Choroid plexus epithelial cell (primary cell): ENCODE measurements around the gene PRR23E.

Source experiments
- DNase-seq: peaks from one replicate; pipeline ENCODE4 v3.0.0-alpha.2; 2010; ENCODE audit warnings: low read depth
- H3K4me3 ChIP-seq: 2 replicates; pipeline ENCODE4 v1.5.1; 2011; ENCODE audit warnings: low read depth, mild to moderate bottlenecking, control low read depth, low read length, moderate library complexity
- CTCF ChIP-seq: conservative IDR thresholded peaks from 2 replicates; pipeline ENCODE4 v1.5.1; 2011; ENCODE audit warnings: low read depth, mild to moderate bottlenecking, control low read depth, inconsistent platforms, low read length, moderate library complexity

PRR23E gene

GRCh38 chr3:127226457-127226856 lies 33.5 kb downstream of the PRR23E start:
- no peak for TF ChIP-seq CTCF
- DNase-seq = no peak
- H3K4me3 ChIP-seq = no peak overlapping the region

- H3K4me3 ChIP-seq = no peak overlapping the region
- no peak for DNase-seq
- no peak for TF ChIP-seq CTCF
Measured at GRCh38 chr3:127226946-127227842, 34.3 kb downstream of the PRR23E start.

GRCh38 chr3:127228866-127229265 lies 35.9 kb downstream of the PRR23E start:
- TF ChIP-seq CTCF = no peak
- no peak for DNase-seq

GRCh38 chr3:127233371-127233770 lies 40.4 kb downstream of the PRR23E start:
- no peak for DNase-seq
- no peak overlapping the region for H3K4me3 ChIP-seq
- TF ChIP-seq CTCF = no peak

More at GRCh38 chr3:127228866-127229265, 35.9 kb downstream of the PRR23E start:
- H3K4me3 ChIP-seq = no peak overlapping the region

- H3K4me3 ChIP-seq = no peak overlapping the region
- TF ChIP-seq CTCF = no peak
- no peak for DNase-seq
Measured at GRCh38 chr3:127234778-127235177, 41.8 kb downstream of the PRR23E start.

GRCh38 chr3:127235706-127236105 lies 42.8 kb downstream of the PRR23E start:
- DNase-seq = no peak
- H3K4me3 ChIP-seq = no peak overlapping the region
- no peak for TF ChIP-seq CTCF

- H3K4me3 ChIP-seq = no peak overlapping the region
- DNase-seq = no peak
- no peak for TF ChIP-seq CTCF
Measured at GRCh38 chr3:127237835-127238234, 44.9 kb downstream of the PRR23E start.
